Erythroblast (primary cell): ENCODE measurements around the gene NXPH2.

Experiments
- GATA1 ChIP-seq: IDR thresholded peaks from 2 replicates; pipeline ENCODE4 v1.6.1; 2011; ENCODE audit warnings: low read depth, mild to moderate bottlenecking, control low read depth, low read length, moderate library complexity
- POLR2A ChIP-seq: IDR thresholded peaks from 2 replicates; pipeline ENCODE4 v1.6.1; 2011; ENCODE audit warnings: mild to moderate bottlenecking, low read length

DNA sequence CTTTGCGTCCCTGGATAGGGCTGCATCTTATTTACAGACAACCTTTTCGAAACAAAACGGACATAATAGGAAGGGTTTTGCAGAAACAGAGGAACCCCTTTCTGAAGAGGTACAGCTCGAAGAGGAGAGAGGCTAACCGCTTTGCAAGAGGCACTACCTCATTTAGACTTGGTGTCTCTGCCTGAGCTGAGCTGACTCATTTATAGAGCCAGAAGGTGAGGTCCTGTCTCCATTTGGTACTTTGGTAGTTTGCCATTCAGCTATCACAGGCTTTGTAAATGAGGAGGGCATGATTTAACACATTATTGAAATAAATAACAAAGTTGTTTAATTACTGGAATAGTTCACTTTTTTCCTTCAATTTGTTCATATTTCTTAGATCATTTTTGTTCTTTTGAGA, 2.2 kb upstream of the NXPH2 start:
- TF ChIP-seq POLR2A (no peak), GATA1 (no peak)
